Fibroblast of pulmonary artery (primary cell): Measurements from ENCODE around the gene PTPRN2.

Experiments used
- DNase-seq: peaks from one replicate; pipeline ENCODE4 v3.0.0-alpha.2; 2010; ENCODE audit warnings: low read depth
- H3K4me3 ChIP-seq: replicated peaks from 2 replicates; pipeline ENCODE4 v1.5.1; 2011; ENCODE audit warnings: low read depth, mild to moderate bottlenecking, control low read depth, low read length, moderate library complexity
- TF ChIP-seq, protein P1 (sequence below): IDR thresholded peaks from 2 replicates; pipeline ENCODE4 v1.5.1; 2011; ENCODE audit warnings: mild to moderate bottlenecking, control low read depth, low read length, inconsistent platforms; ENCODE audit errors: missing control alignments

Gene PTPRN2

DNA sequence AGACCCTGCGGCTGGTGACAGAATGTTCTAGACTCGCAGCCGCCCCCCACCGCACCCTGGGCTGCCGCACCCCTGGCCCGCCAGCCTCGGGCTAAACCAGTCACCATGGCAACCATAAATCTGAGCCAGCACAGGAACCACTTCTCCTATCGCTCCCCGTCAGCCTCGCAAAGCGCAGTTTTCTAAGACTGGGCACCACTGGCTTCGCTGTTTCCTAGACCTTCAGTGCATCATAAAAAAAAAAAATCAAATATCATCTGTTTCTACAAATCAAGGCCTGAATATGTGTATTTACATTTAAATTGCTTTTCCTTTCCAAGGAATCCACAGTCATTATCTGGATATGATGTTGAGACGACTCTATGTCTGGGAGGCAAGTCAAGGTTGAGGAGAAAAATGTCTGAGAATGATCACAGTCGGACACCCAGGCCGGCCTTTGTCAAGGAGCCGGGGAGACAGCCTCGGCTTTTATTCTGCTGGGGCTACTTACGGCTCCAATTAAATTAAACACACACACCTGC, 99.9 kb downstream of the PTPRN2 start:
- no peak overlapping the region for H3K4me3 ChIP-seq
- TF ChIP-seq, protein P1, sequence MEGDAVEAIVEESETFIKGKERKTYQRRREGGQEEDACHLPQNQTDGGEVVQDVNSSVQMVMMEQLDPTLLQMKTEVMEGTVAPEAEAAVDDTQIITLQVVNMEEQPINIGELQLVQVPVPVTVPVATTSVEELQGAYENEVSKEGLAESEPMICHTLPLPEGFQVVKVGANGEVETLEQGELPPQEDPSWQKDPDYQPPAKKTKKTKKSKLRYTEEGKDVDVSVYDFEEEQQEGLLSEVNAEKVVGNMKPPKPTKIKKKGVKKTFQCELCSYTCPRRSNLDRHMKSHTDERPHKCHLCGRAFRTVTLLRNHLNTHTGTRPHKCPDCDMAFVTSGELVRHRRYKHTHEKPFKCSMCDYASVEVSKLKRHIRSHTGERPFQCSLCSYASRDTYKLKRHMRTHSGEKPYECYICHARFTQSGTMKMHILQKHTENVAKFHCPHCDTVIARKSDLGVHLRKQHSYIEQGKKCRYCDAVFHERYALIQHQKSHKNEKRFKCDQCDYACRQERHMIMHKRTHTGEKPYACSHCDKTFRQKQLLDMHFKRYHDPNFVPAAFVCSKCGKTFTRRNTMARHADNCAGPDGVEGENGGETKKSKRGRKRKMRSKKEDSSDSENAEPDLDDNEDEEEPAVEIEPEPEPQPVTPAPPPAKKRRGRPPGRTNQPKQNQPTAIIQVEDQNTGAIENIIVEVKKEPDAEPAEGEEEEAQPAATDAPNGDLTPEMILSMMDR, result no peak
- DNase-seq, result no peak

DNA sequence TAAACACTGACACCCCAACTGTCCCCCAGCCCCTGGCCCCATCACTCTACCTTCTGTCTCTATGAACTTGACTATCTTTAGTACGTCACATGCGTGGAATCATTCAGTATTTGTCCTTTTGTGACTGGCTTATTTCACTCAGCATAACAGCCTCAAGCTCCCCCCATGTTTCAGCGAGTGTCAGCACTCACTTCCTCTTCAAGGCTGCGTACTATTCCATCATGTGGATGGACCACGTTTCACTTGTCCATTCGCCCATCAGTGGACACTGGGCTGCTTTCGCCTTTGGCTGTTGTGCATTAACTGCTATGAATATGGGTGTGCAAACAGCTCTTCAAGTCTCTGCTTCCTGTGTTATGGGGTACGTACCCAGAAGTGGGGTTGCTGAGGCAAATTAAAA, 100.7 kb downstream of the PTPRN2 start:
- TF ChIP-seq, protein P1, result no peak

DNA sequence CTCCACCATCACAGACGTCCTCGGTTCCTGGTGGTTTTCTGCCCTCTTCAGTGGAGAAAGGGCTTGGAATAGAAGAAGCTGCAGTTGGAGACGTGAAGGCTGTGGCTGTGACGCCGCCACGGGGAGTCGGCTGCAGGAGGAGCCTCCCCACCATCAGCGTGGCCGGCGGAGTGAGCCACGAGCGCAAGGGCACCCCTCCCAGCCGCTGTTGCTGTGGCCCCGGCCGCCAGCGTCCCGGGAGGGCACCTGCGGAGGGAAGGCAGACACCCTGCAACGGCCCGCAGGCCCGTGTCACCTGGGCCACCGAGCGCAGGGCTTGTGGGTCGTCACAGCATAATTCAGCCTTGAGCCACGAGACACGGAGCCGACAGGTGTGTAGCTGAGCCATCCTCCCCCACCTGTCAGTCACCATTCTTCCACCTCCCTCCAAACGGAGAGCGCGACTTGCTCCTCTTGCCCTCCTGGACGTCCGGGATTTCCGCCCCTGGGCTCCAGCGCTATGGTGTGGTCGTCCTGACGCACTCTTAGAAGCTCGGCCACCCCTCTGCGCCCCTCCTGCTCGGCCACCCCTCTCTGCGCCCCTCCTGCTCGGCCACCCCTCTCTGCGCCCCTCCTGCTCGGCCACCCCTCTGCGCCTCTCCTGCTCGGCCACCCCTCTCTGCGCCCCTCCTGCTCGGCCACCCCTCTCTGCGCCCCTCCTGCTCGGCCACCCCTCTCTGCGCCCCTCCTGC, 102.7 kb downstream of the PTPRN2 start:
- DNase-seq, result no peak
- no peak overlapping the region for H3K4me3 ChIP-seq
- TF ChIP-seq, protein P1, result no peak

More for the DNA sequence above, 100.7 kb downstream of the PTPRN2 start:
- DNase-seq, result no peak
- H3K4me3 ChIP-seq, result no peak overlapping the region

GRCh38 chr7:158482480-158482879, 105.1 kb downstream of the PTPRN2 start:
- DNase-seq, result no peak
- TF ChIP-seq, protein P1, result no peak
- H3K4me3 ChIP-seq, result no peak overlapping the region

- no peak overlapping the region for H3K4me3 ChIP-seq
- TF ChIP-seq, protein P1, result no peak
- no peak for DNase-seq
Measured at GRCh38 chr7:158479664-158480025, 108.0 kb downstream of the PTPRN2 start.

DNA sequence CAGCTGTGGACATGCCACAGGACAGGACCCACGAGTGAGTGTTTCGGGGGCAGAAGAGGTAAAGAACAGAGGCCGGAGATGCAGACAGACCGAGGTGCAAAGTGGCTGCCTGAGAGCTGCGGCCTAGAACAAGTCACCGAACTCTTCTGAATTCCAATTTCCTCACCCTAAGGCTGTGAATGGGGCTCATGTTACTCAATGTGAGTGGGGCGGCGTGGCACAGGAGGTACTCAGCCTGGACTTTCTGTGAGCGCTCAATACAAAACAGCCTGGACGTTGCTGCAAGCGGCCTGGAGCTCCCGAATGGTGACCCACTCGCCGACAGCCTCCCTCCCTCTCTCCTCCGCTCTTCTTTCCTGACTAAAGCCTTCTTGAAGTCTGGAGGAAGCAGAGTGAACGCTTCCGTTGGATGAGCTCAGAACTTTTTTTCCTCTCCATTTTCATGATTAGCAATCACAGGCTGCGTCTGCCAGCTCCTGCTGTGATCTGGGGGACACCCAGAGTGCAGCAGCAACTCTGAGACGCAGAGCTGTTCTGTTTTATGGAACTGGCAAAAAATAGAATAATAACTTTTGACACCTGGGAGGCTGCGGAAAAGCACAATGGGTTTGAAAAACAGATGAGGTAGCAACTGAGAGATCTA, 108.5 kb downstream of the PTPRN2 start:
- H3K4me3 ChIP-seq, result no peak overlapping the region
- DNase-seq, result no peak
- TF ChIP-seq, protein P1, result no peak
